Left lung (tissue), 10 donors: ENCODE measurements around the gene CISD3. TPM values are rescaled to one million over a fixed set of nuclear protein-coding genes. Genes with fewer than 3 reads are reported as not detected.

Source experiments
- ATAC-seq: fragments of 200-7000 bp; cut with Tn5 transposase; one replicate; pipeline ENCODE4 v1.9.1; 2020; ENCODE audit warnings: moderate library complexity
- DNase-seq, 4 donors: peaks; one replicate each; pipeline ENCODE4 v3.0.0-alpha.2; 2013 to 2020
- H3K27ac ChIP-seq, 2 donors: fragments of 200-600 bp; sonication (generic) in 1 of 2; one replicate each; pipeline versions ENCODE4 v1.5.0 to v1.8.0; 2020 to 2021
- H3K27me3 ChIP-seq, 2 donors: fragments of 200-600 bp; sonication (generic) in 1 of 2; one replicate each; pipeline versions ENCODE4 v1.5.0 to v1.8.0; 2020 to 2021
- H3K36me3 ChIP-seq, 2 donors: fragments of 200-600 bp; sonication (generic) in 1 of 2; one replicate each; pipeline versions ENCODE4 v1.5.0 to v1.8.0; 2020 to 2021
- H3K4me1 ChIP-seq, 2 donors: fragments of 200-600 bp; one replicate each; pipeline ENCODE4 v1.8.0; 2021
- H3K4me3 ChIP-seq, 2 donors: fragments of 200-600 bp; sonication (generic) in 1 of 2; one replicate each; pipeline versions ENCODE4 v1.5.0 to v1.8.0; 2020 to 2021; ENCODE audit warnings: mild to moderate bottlenecking in 1 of 2
- H3K9me3 ChIP-seq, 2 donors: fragments of 200-600 bp; sonication (generic) in 1 of 2; one replicate each; pipeline versions ENCODE4 v1.5.0 to v1.8.0; 2020 to 2021
- intact Hi-C, 2 donors: fragments of 100-400 bp; cut with DNase I; formaldehyde crosslinking; loops; one replicate each; pipeline versions ENCODE4 v1.11.2 to v1.14.2; 2022
- polyA plus RNA-seq, 6 donors: library from polyadenylated mRNA; unstranded; fragments of 120-200 nt; gene quantifications; one replicate each; pipeline ENCODE4 v1.2.1, GENCODE V29; 2013; ENCODE audit not compliant: insufficient read length in 6 of 6
- total RNA-seq, 2 donors: library from RNA; stranded (reverse); fragmentation: NEBNext Ultra II Directional; extraction: Animal tissue kit (Norgen Biotek cat#: 25700); gene quantifications; one replicate each; pipeline ENCODE4 v1.2.1, GENCODE V29; 2021
- TF ChIP-seq, protein P1 (sequence below), 2 donors: fragments of 200-600 bp; sonication (generic) in 1 of 2; IDR thresholded peaks; one replicate each; pipeline versions ENCODE4 v1.5.0 to v1.8.0; 2021; ENCODE audit warnings: antibody characterized with exemption in 2 of 2
- donor health status: DM: no; HTN: yes; CAD: no.
- donor health status: DM: no; HTN: no; CAD: no.

The CISD3 gene
- total and polyA plus RNA-seq, 8 donors: 8.6 to 49.2 (median 14.5) TPM

GRCh38 chr17:38707678-38708351, 22.3 kb upstream of the CISD3 start:
- H3K4me3 ChIP-seq: no peak overlapping the region
- intact Hi-C loops: no loop called here
- TF ChIP-seq, protein P1, sequence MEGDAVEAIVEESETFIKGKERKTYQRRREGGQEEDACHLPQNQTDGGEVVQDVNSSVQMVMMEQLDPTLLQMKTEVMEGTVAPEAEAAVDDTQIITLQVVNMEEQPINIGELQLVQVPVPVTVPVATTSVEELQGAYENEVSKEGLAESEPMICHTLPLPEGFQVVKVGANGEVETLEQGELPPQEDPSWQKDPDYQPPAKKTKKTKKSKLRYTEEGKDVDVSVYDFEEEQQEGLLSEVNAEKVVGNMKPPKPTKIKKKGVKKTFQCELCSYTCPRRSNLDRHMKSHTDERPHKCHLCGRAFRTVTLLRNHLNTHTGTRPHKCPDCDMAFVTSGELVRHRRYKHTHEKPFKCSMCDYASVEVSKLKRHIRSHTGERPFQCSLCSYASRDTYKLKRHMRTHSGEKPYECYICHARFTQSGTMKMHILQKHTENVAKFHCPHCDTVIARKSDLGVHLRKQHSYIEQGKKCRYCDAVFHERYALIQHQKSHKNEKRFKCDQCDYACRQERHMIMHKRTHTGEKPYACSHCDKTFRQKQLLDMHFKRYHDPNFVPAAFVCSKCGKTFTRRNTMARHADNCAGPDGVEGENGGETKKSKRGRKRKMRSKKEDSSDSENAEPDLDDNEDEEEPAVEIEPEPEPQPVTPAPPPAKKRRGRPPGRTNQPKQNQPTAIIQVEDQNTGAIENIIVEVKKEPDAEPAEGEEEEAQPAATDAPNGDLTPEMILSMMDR (IDR thresholded peaks at IDR 0.05): no peak
- DNase-seq (no peak), ATAC-seq (no peak)
- H3K4me1 ChIP-seq: peaks cover 8 to 39% of the 10 kb centered on the region in 2 donors
- H3K9me3 ChIP-seq: no peaks in the 10 kb centered on the region
- no peaks in the 10 kb centered on the region for H3K27me3 ChIP-seq
- H3K27ac ChIP-seq: no peak overlapping the region
- H3K36me3 ChIP-seq: peaks cover 0 to 48% of the 10 kb centered on the region in 2 donors

DNA sequence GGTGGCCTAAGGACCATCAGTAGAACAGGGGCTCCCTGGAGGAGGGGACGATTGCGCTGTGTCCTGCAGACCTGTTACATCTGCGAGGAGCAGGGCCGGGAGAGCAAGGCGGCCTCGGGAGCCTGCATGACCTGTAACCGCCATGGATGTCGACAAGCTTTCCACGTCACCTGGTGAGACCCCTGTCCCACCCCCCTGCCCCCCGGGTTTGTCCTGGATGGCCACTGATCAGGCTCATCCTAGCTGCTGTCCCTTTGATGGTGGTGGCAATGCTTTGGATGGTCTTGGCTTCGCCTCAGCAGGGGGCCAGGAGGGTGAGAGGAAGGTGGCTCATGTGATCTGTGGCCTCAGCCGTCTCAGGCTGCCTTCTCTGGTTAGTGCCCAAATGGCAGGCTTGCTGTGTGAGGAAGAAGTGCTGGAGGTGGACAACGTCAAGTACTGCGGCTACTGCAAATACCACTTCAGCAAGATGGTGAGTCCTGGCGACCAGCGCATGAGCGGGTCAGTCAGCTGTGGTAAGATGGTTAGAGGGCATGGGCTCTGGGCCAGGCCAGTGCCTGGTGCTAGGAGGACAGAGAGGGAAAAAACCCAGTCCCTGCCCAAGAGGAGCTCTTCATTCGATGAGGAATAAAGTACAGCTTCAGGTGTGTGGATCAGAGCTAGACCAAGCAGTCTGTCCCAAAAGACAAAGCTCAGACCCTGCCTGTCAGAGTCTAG, 20.9 kb upstream of the CISD3 start:
- peaks cover 0 to 62% of the 10 kb centered on the region in 2 donors for H3K36me3 ChIP-seq

GRCh38 chr17:38709864-38710603, 20.1 kb upstream of the CISD3 start:
- Histone ChIP-seq H3K27ac (peak overlapping the region in 1 of 2 donors; percentile 18), H3K36me3 (peaks cover 0 to 70% of the 10 kb centered on the region in 2 donors), H3K27me3 (no peaks in the 10 kb centered on the region), H3K9me3 (no peaks in the 10 kb centered on the region), H3K4me1 (peaks cover 4 to 45% of the 10 kb centered on the region in 2 donors), H3K4me3 (no peak overlapping the region)
- intact Hi-C loops: no loop called here
- TF ChIP-seq, protein P1 (IDR thresholded peaks at IDR 0.05): no peak
- no peak for ATAC-seq
- DNase-seq: no peak

More for the DNA sequence above, 20.9 kb upstream of the CISD3 start:
- no peak overlapping the region for H3K4me3 ChIP-seq
- peaks cover 4 to 45% of the 10 kb centered on the region in 2 donors for H3K4me1 ChIP-seq
- H3K27me3 ChIP-seq: no peaks in the 10 kb centered on the region
- DNase-seq (no peak), ATAC-seq (no peak)
- no peak overlapping the region for H3K27ac ChIP-seq
- TF ChIP-seq, protein P1 (IDR thresholded peaks at IDR 0.05): no peak
- intact Hi-C loops: no loop called here
- H3K9me3 ChIP-seq: no peaks in the 10 kb centered on the region

- DNase-seq: no peak
- Histone ChIP-seq H3K9me3 (no peaks in the 10 kb centered on the region), H3K4me1 (peaks cover 4 to 45% of the 10 kb centered on the region in 2 donors), H3K4me3 (no peak overlapping the region), H3K36me3 (peaks cover 0 to 75% of the 10 kb centered on the region in 2 donors), H3K27me3 (no peaks in the 10 kb centered on the region), H3K27ac (no peak overlapping the region)
- TF ChIP-seq, protein P1 (IDR thresholded peaks at IDR 0.05): no peak
- ATAC-seq: no peak
- intact Hi-C loops: no loop called here
These were observed 19.6 kb upstream of the CISD3 start for GRCh38 chr17:38710604-38710962.

- ATAC-seq (no peak), DNase-seq (no peak)
- TF ChIP-seq, protein P1 (IDR thresholded peaks at IDR 0.05): no peak
- H3K27ac ChIP-seq: no peak overlapping the region
- no peaks in the 10 kb centered on the region for H3K27me3 ChIP-seq
- intact Hi-C loops: no loop called here
- H3K4me1 ChIP-seq: peaks cover 4 to 43% of the 10 kb centered on the region in 2 donors
- no peaks in the 10 kb centered on the region for H3K9me3 ChIP-seq
- peaks cover 0 to 79% of the 10 kb centered on the region in 2 donors for H3K36me3 ChIP-seq
- no peak overlapping the region for H3K4me3 ChIP-seq
These were observed 19.2 kb upstream of the CISD3 start for GRCh38 chr17:38710985-38711384.
